OCI-M2 (cell line): ENCODE data around the gene PRPSAP2.
"Not testable (repeated sequence)": the region's sequence is repeated elsewhere in the genome, so short reads cannot be mapped to it uniquely, and the experiment has no call there.

ENCODE experiments used
- DNase-seq: peaks from one replicate; lab custom pipeline; 2025; ENCODE audit not compliant: unreplicated experiment; lab: John Stamatoyannopoulos, UW

Gene PRPSAP2, protein sequence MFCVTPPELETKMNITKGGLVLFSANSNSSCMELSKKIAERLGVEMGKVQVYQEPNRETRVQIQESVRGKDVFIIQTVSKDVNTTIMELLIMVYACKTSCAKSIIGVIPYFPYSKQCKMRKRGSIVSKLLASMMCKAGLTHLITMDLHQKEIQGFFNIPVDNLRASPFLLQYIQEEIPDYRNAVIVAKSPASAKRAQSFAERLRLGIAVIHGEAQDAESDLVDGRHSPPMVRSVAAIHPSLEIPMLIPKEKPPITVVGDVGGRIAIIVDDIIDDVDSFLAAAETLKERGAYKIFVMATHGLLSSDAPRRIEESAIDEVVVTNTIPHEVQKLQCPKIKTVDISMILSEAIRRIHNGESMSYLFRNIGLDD

DNA sequence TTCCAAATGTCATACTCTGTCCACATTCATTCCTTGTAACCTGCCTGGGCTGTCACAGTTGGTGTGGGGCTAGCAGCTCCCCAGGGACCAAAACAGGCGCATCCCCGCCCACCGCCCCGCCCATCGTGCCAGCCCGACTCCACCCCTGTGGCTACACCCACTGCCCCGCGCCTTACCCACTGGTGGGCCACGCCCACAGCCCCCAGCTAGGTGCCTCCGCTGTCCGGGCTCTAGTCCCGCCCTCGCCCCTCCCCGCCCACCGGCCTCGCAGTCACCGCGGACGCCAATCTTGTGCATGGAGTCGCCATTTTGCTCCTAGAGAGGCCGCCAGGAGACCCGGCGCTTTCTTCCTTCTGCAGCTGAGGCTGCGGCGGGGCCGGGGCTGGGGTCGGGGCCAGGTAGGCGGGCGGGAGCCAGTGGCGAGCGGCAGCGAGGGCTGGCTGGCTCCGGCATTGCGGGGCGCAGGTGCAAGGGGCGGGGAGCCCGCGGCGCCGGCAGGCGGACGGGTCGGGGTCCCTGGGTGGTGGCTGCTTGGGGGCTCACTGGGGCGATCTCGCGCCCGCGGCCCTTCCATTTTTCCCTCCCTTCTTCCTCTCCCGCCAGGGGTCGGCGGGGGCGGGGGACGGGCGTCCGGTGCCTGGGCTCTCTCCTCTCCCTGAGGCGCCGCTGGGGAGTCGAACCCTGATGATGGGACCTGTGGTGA is at the start of gene PRPSAP2:
TSS of gene PRPSAP2 (plus strand) at position 268 of the 703 bp plus-strand sequence. CDS start 7,703 bp downstream, outside the sequence.
- DNase-seq = peak; percentile 73

DNA sequence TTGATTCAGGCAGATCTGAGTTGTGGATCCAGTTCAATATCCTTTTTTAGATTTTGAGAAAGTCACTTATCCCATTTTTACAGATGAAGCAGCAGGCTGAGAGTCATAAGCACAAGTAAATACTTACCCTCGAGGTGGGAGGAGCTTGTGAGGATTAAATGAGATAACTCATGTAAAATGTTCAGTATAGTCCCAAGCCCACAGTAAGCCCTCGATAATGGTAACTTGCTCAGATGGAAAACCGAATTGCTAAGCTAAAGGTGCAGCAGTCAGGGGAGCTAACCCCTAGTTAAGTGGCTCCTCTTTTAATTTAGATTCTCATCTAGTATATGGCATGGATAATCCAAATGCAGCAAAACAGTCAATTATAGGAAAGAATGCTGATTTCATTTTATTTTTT is 42.0 kb upstream of the PRPSAP2 start:
- DNase-seq = not testable (repeated sequence)

DNA sequence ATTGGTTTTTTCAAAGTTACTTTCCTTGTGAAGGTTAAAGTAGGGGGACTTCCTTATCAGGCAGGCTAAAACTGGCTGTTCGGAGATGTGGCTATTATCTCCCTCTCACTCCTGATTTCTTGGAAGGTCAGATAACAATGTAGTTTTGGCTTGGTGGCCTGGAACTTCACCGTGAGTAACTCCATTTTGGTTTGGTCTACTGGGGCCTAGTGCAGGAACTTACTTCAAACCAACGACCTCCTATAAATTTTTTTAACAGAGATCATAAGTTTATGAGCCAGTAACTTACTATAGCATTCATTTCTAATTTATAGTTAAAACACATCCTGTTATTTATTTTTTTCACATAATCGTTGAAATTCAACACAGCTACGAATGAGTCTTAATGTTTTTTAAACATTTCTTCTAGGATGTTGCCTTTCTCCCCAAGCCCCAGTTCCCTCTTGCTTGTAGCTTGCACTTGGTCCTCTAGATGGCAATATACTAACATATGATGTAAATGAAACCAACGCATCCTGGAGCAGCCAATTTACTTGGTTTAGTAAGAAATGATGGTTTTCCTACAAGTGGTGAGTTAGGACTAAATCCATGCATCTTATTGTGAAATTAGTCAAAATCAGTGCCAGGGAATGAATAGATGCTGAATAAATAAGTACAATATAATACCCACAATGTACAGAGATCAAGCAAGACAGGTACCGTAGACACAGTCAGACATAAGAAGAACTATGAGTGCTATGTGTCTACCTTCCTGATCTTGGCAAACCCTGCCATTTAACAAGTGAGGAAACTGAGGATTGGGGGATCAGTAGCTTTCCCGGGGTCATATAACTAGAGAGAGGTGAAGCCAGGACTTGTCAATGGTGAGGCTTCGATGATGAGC is 41.2 kb upstream of the PRPSAP2 start:
- not testable (repeated sequence) for DNase-seq

DNA sequence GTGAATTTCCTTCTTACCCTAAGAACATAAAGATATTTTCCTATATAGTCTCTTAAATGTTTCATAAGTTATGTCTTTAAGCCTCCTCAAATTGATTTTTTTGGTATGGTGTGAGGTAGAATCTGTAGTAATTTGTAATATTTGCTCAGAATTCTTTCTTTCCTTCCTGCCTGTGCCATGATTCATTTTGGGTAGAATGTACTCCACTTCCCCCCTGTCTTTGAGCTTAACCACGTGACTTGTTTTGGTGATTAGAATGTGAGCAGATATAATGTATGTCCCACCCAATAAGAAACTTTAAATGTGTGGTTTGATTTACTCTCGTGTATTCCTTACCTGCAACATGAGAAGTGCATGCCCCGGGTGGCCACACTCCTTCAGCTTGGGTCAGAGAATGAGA is 36.5 kb upstream of the PRPSAP2 start:
- not testable (repeated sequence) for DNase-seq

DNA sequence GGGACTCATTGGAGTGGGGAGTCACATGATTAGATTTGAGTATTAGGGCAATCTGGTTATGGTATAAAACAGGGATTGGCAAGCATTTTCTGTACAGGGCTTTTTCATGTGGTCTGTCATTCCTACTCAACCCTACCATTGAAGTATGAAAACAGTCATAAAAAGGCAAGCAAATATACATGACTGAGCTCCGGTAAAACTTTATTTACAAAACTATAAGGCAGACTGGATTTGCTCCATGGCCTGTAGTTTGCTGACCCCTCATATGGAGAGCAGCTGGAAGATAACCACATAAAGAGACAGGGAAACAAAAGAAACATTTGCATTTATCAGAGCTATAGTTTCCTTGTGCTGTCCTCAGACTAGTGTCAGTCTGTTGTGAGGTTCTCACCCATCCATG is 30.3 kb upstream of the PRPSAP2 start:
- DNase-seq = not testable (repeated sequence)

DNA sequence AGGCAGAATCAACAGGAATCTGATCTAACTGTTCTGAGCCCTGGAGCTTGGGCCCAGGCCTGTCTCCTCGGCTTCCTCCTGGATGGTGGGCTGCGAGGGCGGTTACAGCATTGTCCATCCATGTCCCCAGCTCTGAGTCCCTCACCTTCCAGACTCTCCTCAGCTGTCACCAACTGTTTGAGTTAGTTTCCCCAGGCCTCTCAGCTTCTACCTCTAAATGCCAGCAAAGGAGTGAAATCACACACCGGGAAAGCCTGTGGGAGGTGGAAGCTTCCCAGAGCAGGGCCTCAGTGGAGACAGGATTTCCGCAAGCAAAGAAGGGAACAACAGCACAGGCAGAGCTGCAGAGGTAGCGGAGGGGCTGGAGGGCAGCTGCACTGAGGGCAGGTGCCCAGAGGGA is 9.4 kb upstream of the PRPSAP2 start:
- no peak for DNase-seq

DNA sequence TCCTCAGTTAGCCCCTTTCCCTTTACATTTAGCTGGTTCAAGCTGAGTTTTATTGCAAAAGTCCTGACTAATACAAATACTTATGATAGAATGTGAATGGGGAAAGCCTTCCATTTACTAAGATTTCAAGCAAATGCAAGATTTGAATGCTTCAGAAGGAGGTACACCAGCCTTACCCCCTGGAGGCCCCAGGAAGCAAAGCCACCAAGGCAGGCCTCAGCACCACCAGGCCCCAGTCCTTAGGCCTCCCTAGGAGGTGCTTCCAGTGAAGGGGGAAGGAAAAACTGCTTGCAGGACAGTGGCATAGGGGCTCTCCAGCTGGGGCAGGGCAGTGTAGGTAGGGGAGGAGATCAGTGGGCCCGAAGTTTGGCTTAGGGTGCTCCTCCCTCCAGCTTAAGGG is 7.3 kb upstream of the PRPSAP2 start:
- DNase-seq = no peak

DNA sequence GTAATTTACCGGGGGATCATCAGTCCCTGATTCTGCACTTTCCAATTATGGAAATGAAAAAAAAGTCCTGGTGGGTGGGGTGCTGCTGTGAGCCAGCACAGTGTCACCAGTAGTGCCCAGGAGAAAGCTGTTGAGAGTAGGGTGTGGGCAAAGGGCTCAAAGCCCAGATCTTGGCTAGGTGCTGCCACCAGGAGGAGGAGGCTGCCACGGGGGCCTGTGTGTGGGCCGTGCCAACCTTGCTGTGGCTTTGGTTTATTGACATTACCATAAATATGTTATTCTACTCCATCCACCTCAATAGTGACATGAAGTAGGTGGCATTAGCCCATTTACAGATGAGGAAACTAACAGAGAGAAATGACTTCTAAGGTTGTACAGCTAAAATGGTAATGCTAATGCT is 6.7 kb upstream of the PRPSAP2 start:
- no peak for DNase-seq

DNA sequence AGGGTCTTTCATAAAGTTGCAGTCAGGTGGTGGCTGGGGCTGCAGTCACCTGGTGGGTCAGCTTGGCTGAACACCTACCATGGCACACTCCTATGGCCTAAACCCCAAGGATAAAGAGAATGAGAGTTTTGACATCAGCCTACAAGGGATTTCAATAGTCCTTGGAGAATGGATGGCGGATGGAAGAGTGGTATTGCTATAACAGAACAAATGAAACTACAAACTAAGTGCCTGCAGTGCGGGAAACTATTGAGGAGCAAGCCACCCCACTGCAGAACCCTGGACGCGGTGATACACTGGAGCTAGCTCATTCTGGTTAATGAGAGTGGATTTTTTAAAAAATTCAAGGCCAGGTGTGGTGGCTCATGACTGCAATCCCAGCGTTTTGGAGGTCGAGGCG is 3.0 kb upstream of the PRPSAP2 start:
- DNase-seq = no peak

DNA sequence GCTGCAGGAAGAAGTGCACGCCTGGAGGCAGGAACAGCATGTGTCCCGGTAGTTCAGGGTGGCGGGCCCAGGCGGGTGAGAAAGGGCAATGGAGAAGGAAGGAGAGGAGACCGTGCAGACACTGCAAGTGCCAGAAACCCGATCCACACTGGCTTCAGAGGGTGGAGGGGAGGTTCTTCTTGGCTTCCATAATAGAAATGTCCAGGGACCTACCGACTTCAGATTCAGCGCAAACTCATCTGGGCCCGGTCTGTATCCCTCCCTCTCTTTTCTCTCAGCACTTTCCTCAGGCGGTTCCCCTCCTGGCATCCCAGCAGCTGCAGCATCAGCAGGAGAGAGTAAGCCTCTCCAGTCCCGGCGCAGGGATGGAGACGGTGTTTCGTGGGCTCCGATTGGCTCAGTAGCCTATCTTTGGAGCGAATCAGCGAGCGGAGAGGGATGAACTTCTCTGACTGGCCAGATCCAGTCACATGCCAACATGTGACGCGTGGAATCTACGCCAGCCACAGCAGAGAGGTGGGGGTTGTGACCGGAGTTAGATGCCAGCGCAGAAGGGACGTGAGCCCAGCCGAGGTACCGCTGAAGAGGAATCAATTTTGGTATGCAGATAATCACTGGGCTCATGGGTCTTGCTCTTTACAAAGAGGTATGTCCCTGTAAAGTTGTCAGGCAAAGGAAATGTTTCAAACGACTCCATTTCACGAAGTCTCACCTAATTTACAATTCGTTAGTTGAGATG is 1.9 kb upstream of the PRPSAP2 start:
- peak; percentile 69 for DNase-seq

DNA sequence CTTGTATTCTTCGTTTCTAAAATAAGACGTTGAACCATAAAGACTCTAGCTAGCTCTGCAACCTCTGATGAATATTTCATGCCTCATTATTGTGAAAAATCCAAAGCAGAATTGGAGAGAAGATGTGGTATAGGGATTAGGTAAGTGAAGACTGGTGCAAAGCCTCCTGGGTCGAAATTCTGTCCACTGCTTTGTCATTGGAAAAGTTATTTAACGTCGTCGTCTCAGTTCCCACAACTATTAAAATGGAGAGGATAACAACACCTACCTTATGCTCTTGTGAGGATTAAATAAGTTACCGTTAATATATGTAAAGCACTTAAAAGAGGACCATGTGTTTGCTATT is 1.4 kb upstream of the PRPSAP2 start:
- DNase-seq = no peak

DNA sequence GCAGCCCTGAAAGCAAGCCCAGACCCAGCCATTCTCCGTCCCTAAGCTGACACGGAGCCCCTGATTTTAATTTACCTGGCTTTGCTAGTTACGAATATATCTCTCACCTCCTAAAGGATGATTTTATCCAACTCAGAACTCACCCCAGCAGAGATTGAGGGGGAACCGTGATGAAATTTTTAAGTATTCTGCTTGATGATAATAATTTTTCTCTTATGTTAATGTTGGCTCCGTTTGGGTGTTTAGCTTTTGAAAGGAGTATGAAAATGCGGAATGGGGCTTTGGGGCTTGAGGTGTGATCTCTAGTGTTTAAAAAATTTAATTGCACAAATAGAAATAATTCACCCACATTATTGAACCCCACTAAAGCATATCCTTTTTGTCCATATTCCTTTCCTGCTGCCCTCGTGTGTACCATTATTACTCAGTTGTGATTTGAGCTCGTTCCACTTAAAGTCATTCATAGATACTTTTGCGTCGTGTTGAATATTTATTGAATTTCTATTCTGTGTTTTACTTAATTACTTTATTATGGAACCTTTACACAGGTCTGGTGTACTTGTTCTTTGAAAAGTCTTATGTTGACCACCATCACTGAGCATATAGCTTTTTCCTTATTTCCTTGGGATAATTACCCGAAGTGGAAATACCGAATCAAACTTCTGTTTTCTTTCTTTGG is 775 bp downstream of the PRPSAP2 start:
- no peak for DNase-seq

DNA sequence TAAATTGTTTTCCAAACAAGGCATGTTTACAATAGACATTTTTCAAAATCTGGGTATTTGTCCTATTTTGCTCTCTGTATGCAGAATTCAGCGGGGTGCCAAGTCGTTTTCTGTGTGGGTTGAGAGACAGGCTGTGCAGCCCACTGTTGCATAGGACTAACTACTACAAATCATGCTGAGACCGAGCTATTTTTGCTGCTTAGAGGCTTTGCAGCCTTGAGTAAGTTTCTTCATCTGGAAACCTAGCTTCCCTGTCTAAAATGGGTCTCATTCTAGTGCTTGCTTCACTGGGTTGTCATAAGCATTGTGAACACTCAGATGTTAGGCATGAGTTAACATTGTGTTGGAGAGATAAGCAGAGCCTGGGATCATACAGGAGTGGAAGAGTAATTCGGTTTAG is 1.3 kb downstream of the PRPSAP2 start:
- DNase-seq = no peak

DNA sequence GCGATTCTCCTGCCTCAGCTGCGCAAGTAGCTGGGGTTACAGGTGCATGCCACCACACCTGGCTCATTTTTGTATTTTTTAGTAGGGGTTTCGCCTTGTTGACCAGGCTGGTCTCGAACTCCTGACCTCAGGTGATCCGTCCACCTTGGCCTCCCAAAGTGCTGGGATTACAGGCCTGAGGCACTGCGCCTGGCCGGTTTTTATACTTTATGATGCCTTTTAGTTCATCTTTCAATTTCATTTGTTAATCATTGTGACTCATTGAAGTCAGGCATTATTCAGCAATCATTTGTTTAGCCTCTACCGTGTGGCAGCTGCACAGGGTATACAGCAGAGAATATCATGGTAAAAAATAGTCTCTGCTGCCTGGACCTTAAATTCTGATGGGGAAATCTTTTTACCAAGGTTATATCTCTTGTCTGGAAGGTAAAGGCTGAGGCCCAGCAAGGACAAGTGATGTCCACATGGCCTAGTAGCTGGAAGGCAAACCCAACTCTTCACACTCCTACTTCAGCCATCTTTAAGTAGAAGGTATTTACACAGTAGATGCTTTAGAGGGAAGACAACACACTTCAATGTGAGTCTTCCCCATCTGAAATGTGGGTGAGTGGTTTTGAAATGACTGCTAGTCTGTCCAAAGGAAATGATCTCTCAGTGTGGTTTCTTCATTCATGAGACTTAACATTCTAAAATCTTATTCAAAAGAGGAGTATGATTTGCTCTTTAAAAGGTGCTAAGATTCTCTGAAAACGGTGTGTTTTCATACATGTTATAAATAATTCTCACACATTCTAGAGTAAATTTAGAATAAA is 2.4 kb downstream of the PRPSAP2 start:
- no peak for DNase-seq

DNA sequence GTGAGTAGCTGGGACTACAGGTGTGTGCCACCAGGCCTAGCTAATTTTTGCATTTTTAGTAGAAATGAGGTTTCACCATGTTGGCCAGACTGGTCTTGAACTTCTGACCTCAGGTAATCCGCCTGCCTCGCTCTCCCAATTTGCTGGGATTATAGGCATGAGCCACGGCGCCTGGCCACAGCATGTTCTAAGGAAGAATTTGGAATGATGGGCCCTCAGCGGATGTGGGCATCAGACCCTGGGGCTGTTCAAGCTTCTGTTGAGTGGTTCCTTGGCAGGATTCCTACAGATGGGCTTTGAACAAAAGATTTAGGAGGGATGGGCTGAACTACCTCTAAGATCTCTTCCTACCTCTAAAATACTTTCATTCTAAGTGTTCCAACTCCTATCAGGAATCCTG is 4.1 kb downstream of the PRPSAP2 start:
- no peak for DNase-seq

DNA sequence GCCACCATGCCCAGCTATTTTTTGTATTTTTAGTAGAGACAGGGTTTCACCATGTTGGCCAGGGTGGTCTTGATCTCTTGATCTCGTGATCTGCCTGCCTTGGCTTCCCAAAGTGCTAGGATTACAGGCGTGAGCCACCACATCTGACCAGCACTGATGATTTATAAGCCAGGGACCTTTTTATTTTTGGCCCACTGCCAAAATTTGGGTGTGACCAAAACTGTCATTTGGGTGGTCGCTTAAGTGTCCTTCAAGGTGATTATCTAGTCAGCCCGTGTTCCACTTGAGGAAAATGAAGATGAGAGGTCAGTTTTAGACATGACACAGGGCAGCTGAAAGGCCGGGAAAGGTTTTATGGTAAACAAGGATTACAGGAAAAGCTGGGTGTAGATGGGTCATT is 7.1 kb downstream of the PRPSAP2 start:
- DNase-seq = not testable (repeated sequence)

DNA sequence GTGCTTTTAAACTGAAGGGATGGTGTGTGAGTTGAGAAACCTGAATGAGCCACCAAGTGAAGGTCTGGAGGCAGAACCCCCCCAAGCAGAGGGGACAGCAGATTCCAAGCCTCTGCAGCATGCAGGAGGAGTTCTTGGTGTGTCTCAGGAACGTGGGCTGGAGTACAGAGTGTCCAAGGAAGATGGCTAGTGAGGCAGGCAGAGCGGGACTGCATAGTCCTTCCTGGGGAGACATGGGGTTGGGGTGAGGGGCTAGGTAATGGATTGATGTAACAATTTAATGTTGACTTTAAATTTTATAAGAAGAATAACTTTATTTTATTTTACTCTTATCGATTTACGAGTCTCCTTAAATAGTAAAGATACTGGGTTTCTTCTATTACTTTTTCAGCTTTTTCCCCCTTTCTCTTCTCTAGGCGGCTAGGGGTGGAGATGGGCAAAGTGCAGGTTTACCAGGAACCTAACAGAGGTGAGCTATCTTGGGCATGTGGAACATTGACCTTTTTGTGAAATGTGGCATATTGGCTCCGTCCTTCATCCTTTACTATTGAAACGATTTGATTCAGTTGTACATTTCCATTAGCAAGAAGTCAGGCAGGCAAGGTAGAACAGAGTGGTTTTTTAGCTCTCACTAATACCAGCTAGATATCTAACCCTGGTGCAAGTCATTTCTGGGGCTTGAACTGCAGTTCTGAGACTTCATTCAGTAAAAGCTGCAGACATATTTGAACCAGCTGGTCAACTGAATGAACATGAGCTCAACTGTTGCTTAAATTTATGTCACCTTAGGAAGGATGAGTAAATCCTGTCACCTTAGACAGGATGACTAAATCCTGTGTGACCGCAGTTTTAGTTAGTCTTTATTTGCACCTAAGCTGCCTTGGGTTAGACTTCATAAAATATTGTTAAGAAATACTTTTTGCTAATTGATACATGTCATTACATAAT is 9.2 kb downstream of the PRPSAP2 start:
- DNase-seq = no peak

DNA sequence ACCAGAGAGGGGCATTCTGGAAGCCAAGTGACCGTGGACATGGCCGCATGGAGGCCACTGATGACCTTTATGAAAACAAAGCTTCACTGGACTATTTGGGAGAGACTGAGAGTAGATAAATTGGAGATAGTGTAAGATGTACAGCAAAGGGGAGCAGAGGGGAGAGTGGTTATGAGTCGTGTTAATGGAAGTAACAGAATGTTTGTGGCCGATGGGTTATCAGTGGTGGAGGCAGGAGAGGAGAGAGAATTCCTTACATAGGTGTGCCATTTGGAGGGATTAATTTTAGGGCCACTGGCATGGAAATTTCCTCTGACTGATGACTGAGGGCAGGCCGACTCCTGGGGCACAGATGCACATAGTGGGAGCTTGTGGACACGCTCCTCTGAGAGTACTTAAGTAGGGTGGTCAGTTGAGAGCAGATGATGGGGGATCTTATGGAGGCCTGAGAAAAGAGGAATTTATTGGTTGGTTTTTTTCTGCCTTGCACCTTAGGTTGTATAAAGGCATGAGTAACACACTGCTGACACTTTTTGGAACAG is 19.2 kb downstream of the PRPSAP2 start:
- DNase-seq = no peak
